ENCODE measurements around the gene MAJIN.

GRCh38 chr11:64900774-64901173 lies 71.1 kb downstream of the MAJIN start:
- TF ChIP-seq, protein P1, sequence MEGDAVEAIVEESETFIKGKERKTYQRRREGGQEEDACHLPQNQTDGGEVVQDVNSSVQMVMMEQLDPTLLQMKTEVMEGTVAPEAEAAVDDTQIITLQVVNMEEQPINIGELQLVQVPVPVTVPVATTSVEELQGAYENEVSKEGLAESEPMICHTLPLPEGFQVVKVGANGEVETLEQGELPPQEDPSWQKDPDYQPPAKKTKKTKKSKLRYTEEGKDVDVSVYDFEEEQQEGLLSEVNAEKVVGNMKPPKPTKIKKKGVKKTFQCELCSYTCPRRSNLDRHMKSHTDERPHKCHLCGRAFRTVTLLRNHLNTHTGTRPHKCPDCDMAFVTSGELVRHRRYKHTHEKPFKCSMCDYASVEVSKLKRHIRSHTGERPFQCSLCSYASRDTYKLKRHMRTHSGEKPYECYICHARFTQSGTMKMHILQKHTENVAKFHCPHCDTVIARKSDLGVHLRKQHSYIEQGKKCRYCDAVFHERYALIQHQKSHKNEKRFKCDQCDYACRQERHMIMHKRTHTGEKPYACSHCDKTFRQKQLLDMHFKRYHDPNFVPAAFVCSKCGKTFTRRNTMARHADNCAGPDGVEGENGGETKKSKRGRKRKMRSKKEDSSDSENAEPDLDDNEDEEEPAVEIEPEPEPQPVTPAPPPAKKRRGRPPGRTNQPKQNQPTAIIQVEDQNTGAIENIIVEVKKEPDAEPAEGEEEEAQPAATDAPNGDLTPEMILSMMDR (IDR thresholded peaks at IDR 0.05; ENCODE audit: poor library complexity), result no peak
- TF ChIP-seq EZH2 (IDR thresholded peaks at IDR 0.05; ENCODE audit: borderline replicate concordance) (no peak), EZH2phosphoT487 (IDR thresholded peaks at IDR 0.05; ENCODE audit: low read depth, severe bottlenecking, unreplicated experiment) (no peak)

Measured in hepatocyte (in vitro differentiated cells).